NB4 (cell line): Measurements from ENCODE around the gene SLC37A3.
"Not testable (repeated sequence)": the region's sequence is repeated elsewhere in the genome, so short reads cannot be mapped to it uniquely, and the experiment has no call there.

Experiments used
- DNase-seq: peaks from one replicate; pipeline ENCODE4 v3.0.0; 2010; ENCODE audit warnings: low read depth
- H3K4me3 ChIP-seq: one replicate; pipeline ENCODE4 v1.5.1; 2011; ENCODE audit warnings: mild to moderate bottlenecking, low read depth, low read length, moderate library complexity
- MAX ChIP-seq: IDR thresholded peaks from 2 replicates; pipeline ENCODE4 v1.6.1; 2011; ENCODE audit warnings: low read depth, low read length
- MYC ChIP-seq: IDR thresholded peaks from 2 replicates; pipeline ENCODE4 v1.6.1; 2011; ENCODE audit warnings: low read depth, low read length
- POLR2A ChIP-seq: IDR thresholded peaks from 2 replicates; pipeline ENCODE4 v1.6.1; 2011; ENCODE audit warnings: mild to moderate bottlenecking; ENCODE audit not compliant: insufficient read length; ENCODE audit errors: extremely low read depth
- TF ChIP-seq, protein P1 (sequence below): IDR thresholded peaks from one replicate; pipeline ENCODE4 v1.5.1; 2012; ENCODE audit warnings: low read depth, low read length

The SLC37A3 gene

DNA sequence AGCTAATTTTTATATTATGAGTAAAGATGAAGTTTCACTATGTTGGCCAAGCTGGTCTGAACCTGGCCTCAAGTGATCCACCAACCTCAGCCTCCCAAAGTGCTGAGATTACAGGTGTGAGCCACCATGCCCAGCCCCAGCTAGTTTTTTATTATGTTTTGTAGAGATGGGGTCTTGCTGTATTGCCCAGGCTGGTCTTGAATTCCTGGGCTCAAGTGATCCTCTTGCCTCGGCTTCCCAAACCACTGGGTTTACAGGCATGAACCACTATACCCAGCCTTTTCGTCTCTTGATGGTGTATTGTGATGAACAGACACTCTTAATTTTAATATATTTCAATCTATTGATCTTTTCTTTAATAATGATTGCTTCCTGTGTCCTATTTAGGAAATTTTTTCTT is 23.2 kb upstream of the SLC37A3 start:
- H3K4me3 ChIP-seq: no peak overlapping the region
- TF ChIP-seq, protein P1, sequence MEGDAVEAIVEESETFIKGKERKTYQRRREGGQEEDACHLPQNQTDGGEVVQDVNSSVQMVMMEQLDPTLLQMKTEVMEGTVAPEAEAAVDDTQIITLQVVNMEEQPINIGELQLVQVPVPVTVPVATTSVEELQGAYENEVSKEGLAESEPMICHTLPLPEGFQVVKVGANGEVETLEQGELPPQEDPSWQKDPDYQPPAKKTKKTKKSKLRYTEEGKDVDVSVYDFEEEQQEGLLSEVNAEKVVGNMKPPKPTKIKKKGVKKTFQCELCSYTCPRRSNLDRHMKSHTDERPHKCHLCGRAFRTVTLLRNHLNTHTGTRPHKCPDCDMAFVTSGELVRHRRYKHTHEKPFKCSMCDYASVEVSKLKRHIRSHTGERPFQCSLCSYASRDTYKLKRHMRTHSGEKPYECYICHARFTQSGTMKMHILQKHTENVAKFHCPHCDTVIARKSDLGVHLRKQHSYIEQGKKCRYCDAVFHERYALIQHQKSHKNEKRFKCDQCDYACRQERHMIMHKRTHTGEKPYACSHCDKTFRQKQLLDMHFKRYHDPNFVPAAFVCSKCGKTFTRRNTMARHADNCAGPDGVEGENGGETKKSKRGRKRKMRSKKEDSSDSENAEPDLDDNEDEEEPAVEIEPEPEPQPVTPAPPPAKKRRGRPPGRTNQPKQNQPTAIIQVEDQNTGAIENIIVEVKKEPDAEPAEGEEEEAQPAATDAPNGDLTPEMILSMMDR: no peak
- TF ChIP-seq MYC (no peak), MAX (no peak), POLR2A (no peak)
- no peak for DNase-seq

DNA sequence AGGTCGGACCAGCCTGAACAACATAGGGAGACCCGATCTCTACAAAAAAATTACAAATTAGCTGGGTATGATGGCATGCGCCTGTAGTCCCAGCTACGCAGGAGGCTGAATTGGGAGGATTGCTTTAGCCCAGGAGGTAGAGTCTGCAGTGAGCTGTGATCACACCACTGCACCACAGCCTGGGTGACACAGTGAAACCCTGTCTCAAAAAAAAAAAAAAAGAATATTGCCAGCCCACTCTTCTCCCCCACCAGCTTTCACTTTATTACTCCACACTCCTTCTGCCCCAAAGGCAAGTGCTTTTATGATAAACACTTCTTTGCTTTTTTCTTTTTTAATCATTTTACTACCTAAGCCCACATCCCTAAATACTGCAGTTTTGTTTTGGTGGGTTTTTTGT is 20.3 kb upstream of the SLC37A3 start:
- TF ChIP-seq MYC: no peak
- no peak for TF ChIP-seq POLR2A
- TF ChIP-seq, protein P1: no peak
- no peak for TF ChIP-seq MAX
- no peak for DNase-seq
- no peak overlapping the region for H3K4me3 ChIP-seq

DNA sequence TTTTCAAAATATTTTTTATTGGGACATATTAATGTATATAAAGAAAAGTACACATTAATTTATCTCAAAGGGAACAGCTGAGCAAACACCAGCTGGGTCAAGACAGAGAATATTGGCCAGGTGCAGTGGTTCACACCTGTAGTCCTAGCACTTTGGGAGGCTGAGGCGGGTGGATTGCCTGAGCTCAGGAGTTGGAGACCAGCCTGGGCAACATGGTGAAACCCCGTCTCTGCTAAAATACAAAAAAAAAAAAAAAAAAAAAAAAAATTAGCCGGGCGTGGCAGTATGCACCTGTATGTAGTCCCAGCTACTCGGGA is 19.8 kb upstream of the SLC37A3 start:
- H3K4me3 ChIP-seq, DNase-seq: not testable (repeated sequence)

- no peak overlapping the region for H3K4me3 ChIP-seq
- TF ChIP-seq MYC (no peak), MAX (no peak), POLR2A (no peak)
- TF ChIP-seq, protein P1: no peak
- DNase-seq: no peak
Observed at GRCh38 chr7:140417456-140418155, 19.3 kb upstream of the SLC37A3 start.

DNA sequence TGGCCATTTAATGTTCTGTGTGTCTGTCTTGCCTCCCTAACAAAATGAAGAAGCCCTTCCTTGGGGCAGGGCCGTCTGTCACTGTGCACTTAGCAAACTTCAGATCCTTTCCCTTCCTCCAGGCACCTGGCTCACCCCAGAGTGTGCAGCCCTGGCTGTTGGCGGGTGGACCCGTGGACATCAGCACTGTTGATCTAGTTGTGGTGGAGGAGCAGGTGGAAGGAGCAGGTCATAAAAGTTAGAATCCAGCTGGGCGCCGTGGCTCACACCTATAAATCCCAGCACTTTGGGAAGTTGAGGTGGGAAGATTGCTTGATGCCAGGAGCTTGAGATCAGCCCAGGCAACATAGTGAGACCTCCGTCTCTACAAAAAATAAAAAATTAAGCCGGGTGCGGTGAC is 18.2 kb upstream of the SLC37A3 start:
- no peak overlapping the region for H3K4me3 ChIP-seq
- DNase-seq: no peak
- TF ChIP-seq, protein P1: no peak

- not testable (repeated sequence) for DNase-seq
Observed at GRCh38 chr7:140415816-140416215, 17.5 kb upstream of the SLC37A3 start.

GRCh38 chr7:140415361-140415760 is 17.0 kb upstream of the SLC37A3 start:
- H3K4me3 ChIP-seq: no peak overlapping the region
- TF ChIP-seq MAX (no peak), MYC (no peak), POLR2A (no peak)
- TF ChIP-seq, protein P1: no peak
- DNase-seq: no peak

More at GRCh38 chr7:140415816-140416215, 17.5 kb upstream of the SLC37A3 start:
- H3K4me3 ChIP-seq: not testable (repeated sequence)
